GM18868 (cell line): ENCODE measurements around the gene NUBP2.
"Not testable (repeated sequence)": the region's sequence is repeated elsewhere in the genome, so short reads cannot be mapped to it uniquely, and the experiment has no call there.

Experiments used
- ATAC-seq: cut with Tn5 transposase; IDR thresholded peaks from one replicate; pipeline ENCODE4 v1.9.1; 2021; ENCODE audit warnings: mild to moderate bottlenecking, moderate library complexity; ENCODE audit not compliant: unreplicated experiment

Gene NUBP2

DNA sequence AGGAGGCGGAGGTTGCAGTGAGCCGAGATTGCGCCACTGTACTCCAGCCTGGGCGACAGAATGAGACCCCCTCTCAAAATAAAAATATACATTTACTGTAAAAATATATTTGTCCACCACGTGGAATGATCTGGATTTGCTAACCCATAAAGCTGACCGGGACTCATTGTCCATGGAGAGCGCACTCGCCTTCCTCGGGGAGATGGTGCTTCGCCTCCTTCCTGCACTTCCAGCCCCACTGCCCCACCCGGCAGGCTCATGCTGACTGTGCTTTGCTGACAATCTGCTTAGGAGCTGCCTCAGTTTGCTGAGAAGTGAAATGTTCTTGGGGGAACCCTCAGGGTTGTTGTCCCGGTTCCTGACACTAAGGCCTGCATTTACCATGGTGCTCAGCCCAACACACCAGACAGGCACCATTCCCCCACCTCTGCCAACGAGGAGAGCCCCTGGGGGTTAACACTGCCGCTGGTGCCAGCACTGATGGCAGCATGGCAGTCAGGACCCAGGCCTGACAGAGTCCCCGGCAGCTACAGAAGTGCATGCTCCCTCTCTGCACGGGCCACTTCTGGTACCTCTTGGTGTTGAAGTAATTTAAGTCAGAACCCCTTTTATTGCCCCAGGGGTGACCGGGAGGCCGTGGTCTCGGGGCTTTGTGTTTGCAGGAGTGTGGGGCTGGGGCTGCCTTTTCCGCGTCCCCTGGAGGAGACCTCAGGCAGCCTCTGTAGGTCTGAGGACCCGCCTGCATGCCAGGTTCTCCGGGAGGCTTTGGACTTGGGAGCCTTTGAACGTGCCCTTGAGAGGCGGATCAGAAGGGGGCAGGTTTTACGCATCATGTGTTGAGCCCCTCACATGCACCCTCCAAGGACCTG, 2.5 kb downstream of the NUBP2 start:
- ATAC-seq, result no peak

DNA sequence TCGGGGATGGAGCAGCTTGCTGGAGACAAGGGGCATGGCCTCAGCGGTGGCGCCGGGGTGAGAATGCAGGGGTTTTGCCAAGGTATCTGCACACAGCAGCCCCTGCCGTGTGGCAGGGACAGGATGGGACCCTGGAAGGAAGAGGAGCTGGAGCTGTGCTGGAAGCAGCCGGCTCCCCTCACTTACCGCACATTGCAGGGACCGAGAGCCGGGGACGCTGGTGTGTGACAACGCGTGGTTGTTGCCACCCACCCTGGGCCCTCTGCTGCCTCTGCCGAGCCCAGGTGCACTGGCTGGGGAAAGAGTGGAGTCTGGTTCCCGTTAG, 3.0 kb downstream of the NUBP2 start:
- ATAC-seq, result no peak

DNA sequence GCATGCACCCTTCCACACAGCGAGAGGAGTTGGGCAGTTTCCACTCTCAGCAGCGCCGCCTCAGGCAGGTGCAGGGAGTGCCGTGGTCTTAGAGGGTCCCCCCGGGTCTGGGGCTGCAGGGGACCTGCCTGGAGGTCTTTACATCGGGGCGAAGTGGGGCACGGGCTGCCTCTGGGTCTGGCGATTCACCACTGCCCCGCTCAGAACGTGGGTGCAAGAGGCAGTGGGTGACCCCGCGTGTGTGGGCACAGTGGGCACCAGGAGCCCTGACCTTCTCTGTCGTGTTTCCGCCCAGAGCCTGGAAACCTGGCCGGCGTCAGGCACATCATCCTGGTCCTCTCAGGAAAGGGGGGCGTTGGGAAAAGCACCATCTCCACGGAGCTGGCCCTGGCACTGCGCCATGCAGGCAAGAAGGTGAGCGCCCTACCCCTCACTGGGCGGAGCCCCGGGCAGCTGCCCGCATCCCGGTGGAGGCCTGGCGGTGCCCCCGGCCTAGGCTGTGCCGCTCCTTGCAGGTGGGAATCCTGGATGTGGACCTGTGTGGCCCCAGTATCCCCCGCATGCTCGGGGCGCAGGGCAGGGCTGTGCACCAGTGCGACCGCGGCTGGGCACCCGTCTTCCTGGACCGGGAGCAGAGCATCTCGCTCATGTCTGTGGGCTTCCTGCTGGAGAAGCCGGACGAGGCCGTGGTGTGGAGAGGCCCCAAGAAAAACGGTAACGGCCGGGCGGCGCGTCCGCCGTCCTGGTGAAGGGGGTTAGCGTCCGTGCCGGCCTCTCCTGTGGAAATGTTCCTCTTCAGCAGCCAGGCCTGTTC, 3.7 kb downstream of the NUBP2 start:
- no peak for ATAC-seq

DNA sequence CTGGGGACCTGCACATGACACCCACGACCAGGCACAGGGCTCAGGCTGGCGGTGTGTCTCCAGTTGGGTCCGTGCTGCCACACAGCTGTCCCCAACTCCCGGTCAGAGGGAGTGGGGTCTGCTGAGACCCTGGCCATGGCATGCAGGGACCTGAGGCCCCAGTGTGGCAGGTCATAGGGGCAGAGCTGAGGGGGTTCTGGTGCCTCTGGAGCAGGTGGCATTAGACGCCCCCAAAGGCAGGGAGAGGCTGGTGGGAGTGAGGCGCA, 4.2 kb downstream of the NUBP2 start:
- no peak for ATAC-seq

GRCh38 chr16:1787322-1788094, 4.7 kb downstream of the NUBP2 start:
- no peak for ATAC-seq

DNA sequence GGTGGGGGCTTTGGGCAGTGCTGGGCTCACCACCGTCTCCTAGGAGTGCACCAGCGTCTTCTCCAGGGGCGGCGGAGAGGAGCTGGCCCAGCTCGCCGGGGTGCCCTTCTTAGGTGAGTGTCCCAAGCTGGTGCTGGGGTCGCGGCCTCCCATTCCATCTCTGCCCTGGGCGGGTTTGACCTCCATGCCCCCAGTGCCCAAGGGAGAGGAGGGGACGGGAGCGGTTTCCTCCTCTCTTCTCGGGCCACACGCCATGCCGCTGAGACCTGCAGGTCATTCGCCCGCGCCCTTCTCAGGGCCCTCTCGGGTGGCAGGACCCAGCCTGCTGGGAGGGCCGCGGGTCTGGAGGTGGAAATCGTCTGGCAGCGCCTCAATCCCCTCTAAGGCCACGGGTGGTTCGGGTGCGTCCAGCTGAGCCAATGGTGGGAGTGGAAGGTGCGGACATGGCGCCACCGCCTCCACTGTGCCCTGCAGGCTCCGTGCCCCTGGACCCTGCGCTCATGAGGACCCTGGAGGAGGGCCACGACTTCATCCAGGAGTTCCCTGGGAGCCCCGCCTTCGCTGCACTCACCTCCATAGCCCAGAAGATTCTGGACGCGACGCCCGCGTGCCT, 5.4 kb downstream of the NUBP2 start:
- ATAC-seq, result no peak

GRCh38 chr16:1788708-1789100, 5.9 kb downstream of the NUBP2 start:
- no peak for ATAC-seq

DNA sequence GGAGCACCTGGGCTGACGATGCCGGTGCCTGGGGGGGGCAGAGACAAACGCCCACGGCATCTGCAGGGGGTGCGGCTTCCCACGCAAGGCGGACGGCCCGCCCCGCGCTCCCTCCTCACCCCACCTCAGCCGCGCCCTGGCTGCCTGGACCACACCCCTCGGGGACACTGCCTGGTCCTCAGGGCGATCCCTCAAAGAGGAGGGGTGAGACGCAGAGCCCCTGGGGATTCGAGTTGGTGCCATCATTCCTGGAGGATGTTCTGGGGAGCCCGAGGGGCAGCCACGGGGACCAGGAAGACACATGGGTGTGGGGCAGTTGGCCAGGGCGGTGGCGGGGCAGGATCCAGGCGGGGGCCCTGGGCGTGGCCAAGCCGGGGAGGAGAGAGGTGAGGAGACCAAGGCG, 6.9 kb downstream of the NUBP2 start:
- no peak for ATAC-seq

DNA sequence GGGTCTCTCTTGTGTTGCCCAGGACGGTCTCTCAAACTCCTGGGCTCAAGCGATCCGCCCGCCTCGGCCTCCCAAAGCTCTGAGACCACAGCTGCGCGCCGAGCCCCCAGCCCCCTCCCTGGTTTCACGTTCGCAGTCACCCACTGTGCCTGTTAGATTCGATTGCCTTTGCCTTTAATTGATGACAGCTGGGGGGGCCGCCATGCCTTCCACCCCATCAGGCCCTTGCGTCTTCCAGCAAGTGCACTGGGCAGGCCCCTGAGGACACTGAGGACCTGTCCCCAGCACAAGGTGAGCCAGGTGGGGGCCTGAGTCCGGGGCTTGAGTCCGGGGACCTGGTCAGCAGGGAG, 7.5 kb downstream of the NUBP2 start:
- ATAC-seq, result no peak

GRCh38 chr16:1790611-1791255, 8.0 kb downstream of the NUBP2 start:
- ATAC-seq, result no peak

DNA sequence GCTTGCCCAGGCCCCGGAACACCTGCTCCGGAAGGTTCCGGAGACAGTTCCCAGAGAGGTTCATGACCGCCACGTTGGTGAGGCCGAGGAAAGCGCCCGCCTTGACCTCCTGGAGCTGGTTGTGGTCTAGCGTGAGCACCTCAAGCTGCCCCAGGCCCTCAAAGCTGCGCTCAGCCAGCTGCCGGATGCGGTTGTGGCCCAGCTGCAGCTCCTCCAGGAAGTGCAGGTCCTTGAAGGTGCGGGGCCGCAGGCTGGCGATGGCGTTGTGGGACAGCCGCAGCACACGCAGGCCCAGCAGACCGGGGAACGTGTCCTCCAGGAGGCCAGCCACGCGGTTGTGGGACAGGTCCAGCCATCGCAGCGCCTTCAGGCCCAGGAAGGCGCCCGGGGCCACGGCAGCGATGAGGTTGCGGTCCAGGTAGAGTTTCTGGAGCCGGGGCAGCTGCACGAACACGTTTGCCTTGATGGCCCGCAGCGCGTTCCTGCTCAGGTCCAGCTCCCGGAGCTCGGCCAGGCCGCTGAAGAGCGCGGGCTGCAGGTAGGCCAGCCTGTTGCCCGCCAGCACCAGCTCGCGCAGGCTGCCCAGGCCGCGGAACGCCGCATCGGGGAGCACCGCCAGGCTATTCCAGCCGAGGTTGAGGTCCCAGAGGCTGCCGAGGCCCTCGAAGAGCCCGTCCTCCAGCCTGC, 8.6 kb downstream of the NUBP2 start:
- no peak for ATAC-seq

DNA sequence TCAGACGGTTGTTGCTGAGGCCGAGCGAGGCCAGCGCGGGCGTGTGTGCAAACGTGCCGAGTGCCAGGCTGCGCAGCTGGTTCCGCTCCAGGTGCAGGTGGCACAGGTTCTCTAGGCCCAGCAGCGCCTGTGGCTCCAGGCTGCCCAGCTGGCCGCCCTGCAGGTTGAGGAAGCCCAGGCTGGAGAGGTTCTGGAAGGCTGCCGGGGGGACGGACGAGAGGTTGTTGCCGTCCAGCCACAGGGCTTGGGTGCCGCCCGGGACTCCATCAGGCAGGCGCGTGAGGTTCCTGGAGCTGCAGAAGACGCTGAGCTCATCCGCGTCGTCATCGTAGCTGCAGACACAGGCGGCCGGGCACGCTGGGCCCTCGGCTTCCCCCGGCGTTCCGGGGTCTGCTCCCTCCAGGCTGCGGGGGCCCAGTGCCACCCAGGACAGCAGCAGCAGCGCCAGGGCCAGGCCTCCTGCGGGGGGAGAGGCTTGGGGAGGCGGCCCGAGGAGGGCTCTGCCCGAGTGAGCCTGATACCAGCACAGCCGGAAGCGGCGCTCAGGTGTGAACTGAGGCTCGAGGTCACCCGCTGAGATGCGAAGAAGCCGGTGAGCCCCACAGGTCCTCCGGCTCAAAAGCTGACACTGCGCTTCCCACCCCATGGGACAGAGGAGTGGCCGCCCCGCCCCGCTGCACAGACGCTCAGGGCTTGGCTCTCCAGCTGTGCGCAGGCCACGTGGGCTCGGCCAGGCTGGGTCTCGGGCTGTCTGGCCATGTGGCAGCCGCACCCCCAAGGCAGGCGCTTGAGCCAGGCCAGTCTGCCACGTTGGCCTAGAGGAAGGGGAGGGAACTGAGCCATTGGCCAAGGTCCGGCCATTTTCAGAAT, 9.4 kb downstream of the NUBP2 start:
- no peak for ATAC-seq

DNA sequence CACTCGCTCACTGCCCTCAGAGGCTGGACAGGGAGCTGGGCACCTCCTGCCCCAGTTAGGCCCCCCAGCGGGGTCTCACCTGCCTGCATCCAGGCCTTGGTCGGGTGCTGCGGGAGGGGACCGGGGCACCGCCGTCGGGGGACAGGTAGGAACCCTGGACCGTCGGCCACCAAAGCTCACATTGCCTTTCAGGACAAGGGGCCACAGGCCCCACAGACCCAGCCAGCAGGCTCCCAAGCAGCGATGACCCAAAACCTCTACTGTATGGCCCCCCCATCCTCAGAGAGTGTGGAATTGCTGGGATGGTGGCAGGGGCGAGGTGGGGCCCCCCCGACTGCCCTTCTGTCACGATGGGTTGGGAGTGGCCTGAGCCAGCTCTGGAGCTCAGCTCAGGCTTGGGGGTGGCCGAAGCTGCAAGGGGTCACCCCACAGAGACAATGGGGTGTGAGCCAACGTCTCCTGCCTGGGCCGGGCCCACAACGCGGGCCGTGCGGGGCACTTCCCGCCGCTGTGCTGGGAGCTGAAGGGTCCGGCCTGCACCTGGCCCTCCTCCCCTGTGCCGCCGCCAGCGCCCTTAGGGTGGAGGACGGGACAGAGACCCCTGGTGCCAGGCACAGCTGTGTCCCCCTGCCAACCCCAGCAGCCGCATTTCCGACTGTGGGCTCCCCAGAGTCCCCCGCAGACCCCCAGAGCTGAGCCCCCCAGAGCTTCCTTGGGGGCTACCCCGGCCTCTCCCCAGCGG, 10.2 kb downstream of the NUBP2 start:
- no peak for ATAC-seq

GRCh38 chr16:1793578-1794220, 10.9 kb downstream of the NUBP2 start, which contains the start of gene IGFALS:
IGFALS (minus strand) TSS chr16:1793705; CDS start chr16:1793652, 53 bp downstream.
- no peak for ATAC-seq

DNA sequence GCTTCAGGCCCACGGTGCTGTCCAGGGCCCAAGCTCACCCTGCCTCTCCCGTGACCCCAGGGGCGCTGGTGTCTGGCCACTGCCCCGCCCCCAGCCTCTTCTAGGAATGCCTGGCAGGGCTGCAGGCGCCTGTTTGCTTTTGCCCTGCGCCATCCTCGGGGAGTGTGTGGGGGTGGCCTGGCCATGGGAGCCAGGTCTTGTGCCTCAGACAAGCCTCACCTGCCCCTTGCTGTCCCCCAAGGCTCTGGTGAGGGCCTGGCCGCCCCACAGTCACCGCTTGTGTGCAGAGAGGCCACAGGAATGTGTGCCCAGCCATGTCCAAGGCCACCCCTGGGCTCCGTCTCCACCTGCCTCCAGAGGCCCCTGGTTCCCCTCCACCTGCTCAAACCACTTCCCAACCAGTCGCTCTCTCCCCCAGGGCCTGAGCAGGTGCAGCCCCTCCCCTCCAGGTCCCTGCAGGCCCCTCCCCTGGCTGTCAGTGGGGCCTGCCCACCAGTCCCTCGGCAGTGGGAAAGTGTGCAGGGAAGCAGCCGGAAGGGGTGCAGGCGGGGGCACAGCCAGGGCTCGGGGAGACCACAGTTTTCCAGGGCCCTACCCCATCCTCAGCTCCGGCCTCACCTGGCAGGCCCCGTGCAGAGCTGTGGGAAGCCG, 11.6 kb downstream of the NUBP2 start:
- no peak for ATAC-seq

DNA sequence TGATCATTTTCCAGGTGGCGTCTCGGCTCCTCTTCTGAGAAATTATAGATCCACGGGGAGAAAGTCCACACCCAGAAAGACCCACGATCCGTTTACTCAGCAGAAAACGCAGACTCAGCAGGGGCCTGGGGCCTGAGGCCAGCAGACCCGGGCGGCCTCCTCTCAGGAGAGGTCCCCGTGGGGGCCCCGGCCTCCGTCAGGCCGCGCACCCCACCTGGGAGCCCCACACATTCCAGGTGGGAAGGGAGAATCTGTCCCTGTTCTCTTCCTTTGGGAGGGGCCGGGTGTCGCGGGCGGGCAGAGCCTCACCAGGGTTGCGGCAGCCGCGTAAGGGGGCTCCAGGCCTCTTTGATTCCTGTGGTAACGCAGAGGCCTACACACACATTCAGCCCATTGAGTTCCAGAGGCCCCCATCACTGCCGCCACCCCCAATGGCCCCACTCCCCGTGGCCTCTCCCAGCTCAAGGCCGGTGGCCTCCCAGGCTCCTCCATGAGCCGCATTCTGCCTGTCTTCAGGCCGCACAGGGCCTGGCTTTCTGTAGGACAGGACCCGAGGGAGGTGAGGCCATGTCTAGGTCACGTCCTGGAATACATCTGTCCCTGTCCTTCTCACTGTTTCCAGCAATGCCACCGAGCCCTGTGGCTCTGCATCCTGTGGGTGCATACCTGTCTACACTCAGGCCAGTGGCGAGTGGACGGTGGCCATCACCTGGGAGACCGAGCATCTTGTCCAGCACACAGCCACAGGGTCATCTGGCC, 12.3 kb downstream of the NUBP2 start:
- ATAC-seq, result no peak

GRCh38 chr16:1799263-1799662, 16.5 kb downstream of the NUBP2 start:
- not testable (repeated sequence) for ATAC-seq
